A673 (cell line): ENCODE data around the gene LRRC74B.

Experiments used
- EZH2 ChIP-seq: fragments of 200-600 bp; sonication (generic); IDR thresholded peaks from 2 replicates; pipeline ENCODE4 v1.6.1; 2017; ENCODE audit warnings: borderline replicate concordance, low read depth, mild to moderate bottlenecking, mixed read lengths, antibody characterized with exemption, low read length; ENCODE audit not compliant: poor library complexity, severe bottlenecking
- TF ChIP-seq, protein P1 (sequence below): fragments of 300-800, 200-600 bp; sonication (generic); conservative IDR thresholded peaks from 2 replicates; pipeline ENCODE4 v1.5.1; 2017; ENCODE audit warnings: low read depth, mild to moderate bottlenecking, antibody characterized with exemption, low read length, moderate library complexity, mixed read lengths

DNA sequence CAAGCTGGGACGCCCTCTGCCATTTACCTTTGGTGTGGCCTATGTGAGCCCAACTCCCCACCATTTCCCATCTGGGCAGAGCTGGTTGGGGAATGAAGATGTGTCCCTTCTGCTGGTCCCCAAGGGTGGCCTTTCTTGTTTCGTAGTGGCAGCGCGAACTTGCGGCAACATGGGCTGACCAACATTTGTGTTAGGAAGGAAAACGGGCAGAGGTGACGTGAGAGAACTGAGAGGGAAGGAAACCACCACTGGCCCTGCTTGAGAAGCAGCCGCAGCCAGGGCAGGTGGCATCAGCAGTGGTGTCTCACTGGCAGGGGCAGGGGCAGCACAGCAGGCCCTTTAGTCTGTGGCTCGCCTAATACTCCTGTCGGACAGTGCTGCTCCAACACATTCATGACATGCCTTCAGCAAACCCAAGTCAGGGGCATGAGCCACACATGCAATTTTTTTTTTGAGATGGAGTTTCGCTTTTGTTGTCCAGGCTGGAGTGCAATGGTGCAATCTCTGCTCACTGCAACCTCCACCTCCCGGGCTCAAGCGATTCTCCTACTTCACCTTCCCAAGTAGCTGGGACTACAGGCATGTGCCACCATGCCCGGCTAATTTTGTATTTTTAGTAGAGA, 29.9 kb downstream of the LRRC74B start:
- TF ChIP-seq, protein P1, sequence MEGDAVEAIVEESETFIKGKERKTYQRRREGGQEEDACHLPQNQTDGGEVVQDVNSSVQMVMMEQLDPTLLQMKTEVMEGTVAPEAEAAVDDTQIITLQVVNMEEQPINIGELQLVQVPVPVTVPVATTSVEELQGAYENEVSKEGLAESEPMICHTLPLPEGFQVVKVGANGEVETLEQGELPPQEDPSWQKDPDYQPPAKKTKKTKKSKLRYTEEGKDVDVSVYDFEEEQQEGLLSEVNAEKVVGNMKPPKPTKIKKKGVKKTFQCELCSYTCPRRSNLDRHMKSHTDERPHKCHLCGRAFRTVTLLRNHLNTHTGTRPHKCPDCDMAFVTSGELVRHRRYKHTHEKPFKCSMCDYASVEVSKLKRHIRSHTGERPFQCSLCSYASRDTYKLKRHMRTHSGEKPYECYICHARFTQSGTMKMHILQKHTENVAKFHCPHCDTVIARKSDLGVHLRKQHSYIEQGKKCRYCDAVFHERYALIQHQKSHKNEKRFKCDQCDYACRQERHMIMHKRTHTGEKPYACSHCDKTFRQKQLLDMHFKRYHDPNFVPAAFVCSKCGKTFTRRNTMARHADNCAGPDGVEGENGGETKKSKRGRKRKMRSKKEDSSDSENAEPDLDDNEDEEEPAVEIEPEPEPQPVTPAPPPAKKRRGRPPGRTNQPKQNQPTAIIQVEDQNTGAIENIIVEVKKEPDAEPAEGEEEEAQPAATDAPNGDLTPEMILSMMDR = no peak
- TF ChIP-seq EZH2 = no peak
